Thyroid gland (tissue), 4 donors: ENCODE measurements around the gene USP26. TPM values are rescaled to one million over a fixed set of nuclear protein-coding genes. Genes with fewer than 3 reads are reported as not detected.

ENCODE experiments used
- DNase-seq, 2 donors: peaks; one replicate each; pipeline ENCODE4 v3.0.0-alpha.2; 2019
- H3K27ac ChIP-seq, 3 donors: fragments of 200-600 bp; sonication (generic); 1 replicate in 2 of 3; 2 replicates in 1 of 3; pipeline ENCODE4 v1.5.1; 2016 to 2019; ENCODE audit warnings: mild to moderate bottlenecking in 1 of 3, moderate library complexity in 1 of 3
- H3K27me3 ChIP-seq: fragments of 200-600 bp; sonication (generic); one replicate; pipeline ENCODE4 v1.5.1; 2019
- H3K36me3 ChIP-seq, 2 donors: fragments of 200-600 bp; sonication (generic); one replicate each; pipeline ENCODE4 v1.5.1; 2016 to 2019
- H3K4me1 ChIP-seq, 2 donors: fragments of 200-600 bp; sonication (generic); one replicate each; pipeline ENCODE4 v1.5.1; 2017 to 2019
- H3K4me3 ChIP-seq, 3 donors: fragments of 200-600 bp; sonication (generic); replicated peaks in 1 of 3; 1 replicate in 2 of 3; 2 replicates in 1 of 3; pipeline ENCODE4 v1.5.1; 2016; ENCODE audit warnings: mild to moderate bottlenecking in 1 of 3
- H3K9me3 ChIP-seq: fragments of 200-600 bp; sonication (generic); one replicate; pipeline ENCODE4 v1.5.1; 2017
- POLR2A ChIP-seq, 2 donors: fragments of 450-650 bp; IDR thresholded peaks; one replicate each; pipeline ENCODE4 v1.6.1; 2017; ENCODE audit warnings: antibody characterized with exemption in 2 of 2, mild to moderate bottlenecking in 2 of 2, moderate library complexity in 1 of 2
- WGBS, 2 donors: methylation state at CpG; one replicate each; pipeline ENCODE4 v1.1.5; 2017; 5-methylcytosine and 5-hydroxymethylcytosine counted together
- intact Hi-C: fragments of 100-400 bp; cut with DNase I; formaldehyde crosslinking; loops from one replicate; pipeline ENCODE4 v1.15.1; 2023
- total RNA-seq, 4 donors: library from RNA; depleted of rRNA; stranded (reverse); fragments of >200 nt; gene quantifications; one replicate each; pipeline ENCODE4 v1.2.3, GENCODE V29; 2016
- TF ChIP-seq, protein P1 (sequence below), 6 experiments: fragments of 200-600 bp in 3 of 6; fragments of 450-650 bp in 3 of 6; sonication (generic) in 3 of 6; IDR thresholded peaks; one replicate each; pipeline ENCODE4 v1.5.1; 2016 to 2019; ENCODE audit warnings: antibody characterized with exemption in 6 of 6, mild to moderate bottlenecking in 2 of 6, inconsistent platforms in 1 of 6, moderate library complexity in 1 of 6

Gene USP26
- total RNA-seq, 4 donors from 2014 or later, result not detected

DNA sequence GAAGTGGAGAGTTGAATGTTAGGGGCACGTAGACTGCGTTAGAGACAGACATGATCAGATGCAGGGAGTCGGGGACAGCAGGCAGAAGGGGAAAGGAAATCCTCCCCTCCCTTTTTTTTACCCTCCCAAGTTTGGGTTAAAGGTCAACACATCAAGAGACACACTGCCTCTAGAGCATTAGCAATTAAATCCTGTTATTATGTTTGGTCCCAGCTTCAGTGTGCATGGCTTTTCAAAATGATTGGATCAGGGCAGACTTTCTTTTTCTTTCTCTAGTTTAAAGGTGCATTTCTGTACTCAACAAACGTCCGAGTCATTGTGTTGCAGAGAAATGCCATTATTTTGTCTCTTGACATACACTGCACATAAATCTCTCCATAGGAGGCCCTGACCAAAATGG, 63.9 kb downstream of the USP26 start:
- H3K9me3 ChIP-seq, result no peaks in the 10 kb centered on the region
- WGBS, 2 donors, result 61 to 63% methylated on average over 5 of the region's 5 CpGs

DNA sequence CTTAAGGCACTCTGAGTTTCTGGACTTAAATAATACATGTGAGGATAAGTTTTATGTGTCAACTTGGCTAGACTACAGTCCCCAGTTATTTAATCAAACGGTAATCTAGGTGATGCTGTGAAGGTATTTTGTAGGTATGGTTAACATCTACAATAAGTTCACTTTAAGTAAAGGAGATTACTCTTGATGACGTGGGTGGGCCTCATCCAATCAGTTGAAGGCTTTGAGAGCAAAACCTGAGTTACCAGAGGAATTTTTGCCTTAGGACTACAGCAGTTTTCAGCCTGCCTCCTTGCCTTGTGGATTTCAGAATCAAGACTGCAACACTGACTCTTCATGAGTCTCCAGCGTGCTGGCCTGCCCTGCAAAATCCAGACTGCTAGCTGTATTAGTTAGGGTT, 78.7 kb downstream of the USP26 start:
- intact Hi-C loops, result no loop called here
- no peak for DNase-seq
- Histone ChIP-seq H3K4me1 (no peaks in the 10 kb centered on the region), H3K36me3 (no peaks in the 10 kb centered on the region), H3K27me3 (no peaks in the 10 kb centered on the region), H3K4me3 (no peak overlapping the region), H3K27ac (no peak overlapping the region), H3K9me3 (no peaks in the 10 kb centered on the region)
- 86% methylated on average over 3 of the region's 3 CpGs for WGBS, 2 donors
- TF ChIP-seq POLR2A (IDR thresholded peaks at IDR 0.05), result no peak
- TF ChIP-seq, protein P1, sequence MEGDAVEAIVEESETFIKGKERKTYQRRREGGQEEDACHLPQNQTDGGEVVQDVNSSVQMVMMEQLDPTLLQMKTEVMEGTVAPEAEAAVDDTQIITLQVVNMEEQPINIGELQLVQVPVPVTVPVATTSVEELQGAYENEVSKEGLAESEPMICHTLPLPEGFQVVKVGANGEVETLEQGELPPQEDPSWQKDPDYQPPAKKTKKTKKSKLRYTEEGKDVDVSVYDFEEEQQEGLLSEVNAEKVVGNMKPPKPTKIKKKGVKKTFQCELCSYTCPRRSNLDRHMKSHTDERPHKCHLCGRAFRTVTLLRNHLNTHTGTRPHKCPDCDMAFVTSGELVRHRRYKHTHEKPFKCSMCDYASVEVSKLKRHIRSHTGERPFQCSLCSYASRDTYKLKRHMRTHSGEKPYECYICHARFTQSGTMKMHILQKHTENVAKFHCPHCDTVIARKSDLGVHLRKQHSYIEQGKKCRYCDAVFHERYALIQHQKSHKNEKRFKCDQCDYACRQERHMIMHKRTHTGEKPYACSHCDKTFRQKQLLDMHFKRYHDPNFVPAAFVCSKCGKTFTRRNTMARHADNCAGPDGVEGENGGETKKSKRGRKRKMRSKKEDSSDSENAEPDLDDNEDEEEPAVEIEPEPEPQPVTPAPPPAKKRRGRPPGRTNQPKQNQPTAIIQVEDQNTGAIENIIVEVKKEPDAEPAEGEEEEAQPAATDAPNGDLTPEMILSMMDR (IDR thresholded peaks at IDR 0.05), result no peak

More for the DNA sequence above, 63.9 kb downstream of the USP26 start:
- Histone ChIP-seq H3K27ac (no peak overlapping the region), H3K27me3 (no peaks in the 10 kb centered on the region), H3K4me3 (no peak overlapping the region), H3K36me3 (no peaks in the 10 kb centered on the region), H3K4me1 (no peaks in the 10 kb centered on the region)
- TF ChIP-seq, protein P1 (IDR thresholded peaks at IDR 0.05), result no peak
- no peak for TF ChIP-seq POLR2A (IDR thresholded peaks at IDR 0.05)
- no peak for DNase-seq
- intact Hi-C loops, result no loop called here

DNA sequence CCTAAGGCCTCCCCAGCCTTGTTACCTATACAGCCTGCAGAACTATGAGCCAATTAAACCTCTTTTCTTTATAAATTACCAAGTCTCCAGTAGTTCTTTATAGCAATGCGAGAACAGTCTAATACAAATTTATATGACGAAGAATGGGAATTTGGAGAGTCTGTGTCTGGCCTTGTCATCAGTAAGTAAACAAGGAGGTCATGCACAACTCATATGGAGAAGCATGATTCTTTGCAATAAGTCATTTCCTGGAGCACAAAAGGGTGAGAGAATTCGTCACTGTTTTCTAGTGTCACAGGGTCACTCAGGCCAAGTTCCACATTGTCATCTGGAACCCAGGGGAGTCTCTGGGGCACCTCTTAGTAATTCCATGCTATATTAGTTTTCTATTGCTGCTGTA, 89.5 kb downstream of the USP26 start:
- Histone ChIP-seq H3K27me3 (no peaks in the 10 kb centered on the region), H3K27ac (no peak overlapping the region), H3K4me3 (no peak overlapping the region), H3K9me3 (no peaks in the 10 kb centered on the region), H3K36me3 (no peaks in the 10 kb centered on the region), H3K4me1 (no peaks in the 10 kb centered on the region)
- 90 to 93% methylated on average over 3 of the region's 3 CpGs for WGBS, 2 donors
- no peak for DNase-seq
- intact Hi-C loops, result no loop called here
- TF ChIP-seq, protein P1 (IDR thresholded peaks at IDR 0.05), result no peak
- TF ChIP-seq POLR2A (IDR thresholded peaks at IDR 0.05), result no peak

DNA sequence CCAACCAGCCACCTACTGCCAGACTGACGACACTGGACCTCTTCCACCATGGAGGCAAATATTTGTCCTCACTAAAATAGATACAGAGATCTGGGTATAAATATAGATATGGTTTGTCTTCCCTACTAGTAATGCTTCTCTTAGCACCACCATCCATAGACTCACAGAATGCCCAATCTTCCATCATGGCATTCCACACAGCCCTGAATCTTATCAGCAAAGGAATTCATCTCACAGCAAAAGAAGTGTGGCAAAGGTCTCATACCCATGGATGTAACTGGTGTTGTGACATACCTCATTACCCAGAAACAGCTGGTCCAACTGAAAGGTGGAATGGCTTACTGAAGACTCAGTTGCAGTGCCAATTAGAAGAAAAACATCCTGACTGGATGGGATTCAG, 91.3 kb downstream of the USP26 start:
- no peak for TF ChIP-seq POLR2A (IDR thresholded peaks at IDR 0.05)
- TF ChIP-seq, protein P1 (IDR thresholded peaks at IDR 0.05), result no peak
- intact Hi-C loops, result no loop called here
- no peaks in the 10 kb centered on the region for H3K9me3 ChIP-seq
- no peaks in the 10 kb centered on the region for H3K4me1 ChIP-seq
- no peak for DNase-seq
- no peak overlapping the region for H3K27ac ChIP-seq
- no peaks in the 10 kb centered on the region for H3K36me3 ChIP-seq
- no peak overlapping the region for H3K4me3 ChIP-seq
- WGBS, 2 donors, result 100% methylated on average over 1 of the region's 1 CpG; no CpG with 5 or more reads in 1 of the 2 donors
- H3K27me3 ChIP-seq, result no peaks in the 10 kb centered on the region

DNA sequence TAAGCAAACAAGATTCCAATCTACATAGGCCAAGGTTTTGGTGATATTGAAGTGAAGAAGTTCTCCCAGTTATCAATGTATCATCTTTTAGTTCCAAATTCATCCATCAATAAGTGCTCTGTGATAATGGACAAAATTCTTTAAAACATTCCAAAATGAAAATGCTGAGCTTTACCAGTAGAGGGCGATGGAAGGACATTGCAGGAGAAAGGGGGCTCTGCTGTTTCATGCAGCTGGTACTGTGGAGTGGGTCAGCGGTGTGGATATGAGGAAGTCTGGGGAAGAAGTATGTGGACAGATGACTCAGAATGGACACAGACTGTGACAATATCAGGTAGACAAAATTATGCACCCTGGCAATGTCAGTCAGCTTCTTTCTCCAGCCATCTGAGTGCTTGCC, 91.9 kb downstream of the USP26 start:
- Histone ChIP-seq H3K4me3 (no peak overlapping the region), H3K27me3 (no peaks in the 10 kb centered on the region), H3K9me3 (no peaks in the 10 kb centered on the region), H3K27ac (no peak overlapping the region), H3K4me1 (no peaks in the 10 kb centered on the region), H3K36me3 (no peaks in the 10 kb centered on the region)
- DNase-seq, result no peak
- TF ChIP-seq, protein P1 (IDR thresholded peaks at IDR 0.05), result peak in 3 of 6 experiments; percentile 47 to 52 (median 49)
- TF ChIP-seq POLR2A (IDR thresholded peaks at IDR 0.05), result no peak
- 3 to 21% methylated on average over 2 of the region's 2 CpGs for WGBS, 2 donors
- intact Hi-C loops, result no loop called here
